HL-60 (cell line): ENCODE measurements around the gene MRPL9.

Experiments used
- DNase-seq, 2 experiments: peaks; one replicate each; pipeline ENCODE4 v3.0.0-alpha.2; 2010 to 2020; ENCODE audit warnings: low read depth in 1 of 2, low spot score in 1 of 2
- H3K27ac ChIP-seq: fragments of 250-450 bp; sonication (Bioruptor Pico); replicated peaks from 2 replicates; pipeline ENCODE4 v1.5.1; 2020; ENCODE audit warnings: mild to moderate bottlenecking, moderate library complexity
- H3K27me3 ChIP-seq: fragments of 250-450 bp; sonication (Bioruptor Pico); 2 replicates; pipeline ENCODE4 v1.5.1; 2021; ENCODE audit warnings: mild to moderate bottlenecking, moderate library complexity; ENCODE audit not compliant: insufficient read depth, poor library complexity, severe bottlenecking
- H3K4me3 ChIP-seq: replicated peaks from 2 replicates; pipeline ENCODE4 v1.5.1; 2011; ENCODE audit warnings: mild to moderate bottlenecking, control low read depth, low read length; ENCODE audit not compliant: insufficient read depth
- GABPA ChIP-seq: IDR thresholded peaks from 2 replicates; pipeline ENCODE4 v1.6.1; 2012; ENCODE audit warnings: low read depth
- POLR2AphosphoS5 ChIP-seq: IDR thresholded peaks from 2 replicates; pipeline ENCODE4 v1.6.1; 2012; ENCODE audit warnings: low read depth
- SPI1 ChIP-seq: IDR thresholded peaks from 2 replicates; pipeline ENCODE4 v1.6.1; 2012; ENCODE audit warnings: low read depth, mild to moderate bottlenecking, borderline replicate concordance
- TF ChIP-seq, protein P1 (sequence below): IDR thresholded peaks from 2 replicates; pipeline ENCODE4 v1.6.1; 2012; ENCODE audit warnings: low read depth; ENCODE audit not compliant: insufficient replicate concordance
- TF ChIP-seq, protein P2 (sequence below): IDR thresholded peaks from one replicate; pipeline ENCODE4 v1.5.1; 2011; ENCODE audit warnings: low read length, control low read depth, inconsistent platforms; ENCODE audit not compliant: insufficient read depth

Gene MRPL9

DNA sequence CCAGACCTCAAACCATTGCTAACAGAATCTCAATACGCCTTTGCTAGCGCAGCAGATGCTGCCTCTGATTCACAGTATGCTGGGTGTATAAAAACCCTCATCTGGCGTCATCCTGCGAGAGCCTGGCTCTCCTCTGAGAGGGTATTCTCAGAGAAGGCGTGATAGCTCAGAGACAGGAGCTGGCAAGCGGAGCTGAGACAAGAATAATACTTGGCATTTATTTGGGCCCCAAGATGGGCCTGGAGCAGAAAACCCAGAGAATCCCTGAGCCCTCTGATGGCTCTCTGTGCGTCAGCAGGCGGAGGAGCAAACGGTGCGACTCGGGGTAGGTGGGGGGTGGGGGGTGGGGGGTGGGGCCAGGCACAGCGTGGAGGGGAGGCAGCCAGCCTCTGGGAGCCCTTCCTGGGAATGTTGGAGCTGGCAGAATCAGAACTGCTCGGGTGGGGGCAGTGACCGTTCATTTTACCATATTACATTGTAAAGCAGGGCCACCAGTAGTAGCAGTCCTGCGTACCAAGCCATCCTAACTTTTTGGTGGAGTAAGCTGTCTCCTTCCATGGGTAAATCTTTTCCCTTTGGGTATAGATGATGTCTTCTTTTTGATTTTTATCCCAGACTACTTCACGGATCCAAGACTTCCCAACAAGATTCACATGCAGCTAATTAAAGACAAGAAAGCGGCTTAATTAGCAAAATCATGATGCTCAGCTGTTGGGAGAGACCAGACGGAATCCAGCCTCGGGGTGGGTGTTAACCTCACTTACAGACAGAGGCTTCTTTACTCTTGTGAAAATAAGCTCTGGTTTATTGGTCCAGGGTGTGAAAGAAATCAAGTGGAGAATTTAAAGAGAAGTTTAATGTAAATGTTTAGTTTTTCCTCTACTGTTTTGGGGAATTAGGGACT lies 34.9 kb downstream of the MRPL9 start:
- no peak for DNase-seq
- TF ChIP-seq POLR2AphosphoS5 (no peak), SPI1 (no peak), GABPA (no peak)
- TF ChIP-seq, protein P1, sequence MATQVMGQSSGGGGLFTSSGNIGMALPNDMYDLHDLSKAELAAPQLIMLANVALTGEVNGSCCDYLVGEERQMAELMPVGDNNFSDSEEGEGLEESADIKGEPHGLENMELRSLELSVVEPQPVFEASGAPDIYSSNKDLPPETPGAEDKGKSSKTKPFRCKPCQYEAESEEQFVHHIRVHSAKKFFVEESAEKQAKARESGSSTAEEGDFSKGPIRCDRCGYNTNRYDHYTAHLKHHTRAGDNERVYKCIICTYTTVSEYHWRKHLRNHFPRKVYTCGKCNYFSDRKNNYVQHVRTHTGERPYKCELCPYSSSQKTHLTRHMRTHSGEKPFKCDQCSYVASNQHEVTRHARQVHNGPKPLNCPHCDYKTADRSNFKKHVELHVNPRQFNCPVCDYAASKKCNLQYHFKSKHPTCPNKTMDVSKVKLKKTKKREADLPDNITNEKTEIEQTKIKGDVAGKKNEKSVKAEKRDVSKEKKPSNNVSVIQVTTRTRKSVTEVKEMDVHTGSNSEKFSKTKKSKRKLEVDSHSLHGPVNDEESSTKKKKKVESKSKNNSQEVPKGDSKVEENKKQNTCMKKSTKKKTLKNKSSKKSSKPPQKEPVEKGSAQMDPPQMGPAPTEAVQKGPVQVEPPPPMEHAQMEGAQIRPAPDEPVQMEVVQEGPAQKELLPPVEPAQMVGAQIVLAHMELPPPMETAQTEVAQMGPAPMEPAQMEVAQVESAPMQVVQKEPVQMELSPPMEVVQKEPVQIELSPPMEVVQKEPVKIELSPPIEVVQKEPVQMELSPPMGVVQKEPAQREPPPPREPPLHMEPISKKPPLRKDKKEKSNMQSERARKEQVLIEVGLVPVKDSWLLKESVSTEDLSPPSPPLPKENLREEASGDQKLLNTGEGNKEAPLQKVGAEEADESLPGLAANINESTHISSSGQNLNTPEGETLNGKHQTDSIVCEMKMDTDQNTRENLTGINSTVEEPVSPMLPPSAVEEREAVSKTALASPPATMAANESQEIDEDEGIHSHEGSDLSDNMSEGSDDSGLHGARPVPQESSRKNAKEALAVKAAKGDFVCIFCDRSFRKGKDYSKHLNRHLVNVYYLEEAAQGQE: no peak
- TF ChIP-seq, protein P2, sequence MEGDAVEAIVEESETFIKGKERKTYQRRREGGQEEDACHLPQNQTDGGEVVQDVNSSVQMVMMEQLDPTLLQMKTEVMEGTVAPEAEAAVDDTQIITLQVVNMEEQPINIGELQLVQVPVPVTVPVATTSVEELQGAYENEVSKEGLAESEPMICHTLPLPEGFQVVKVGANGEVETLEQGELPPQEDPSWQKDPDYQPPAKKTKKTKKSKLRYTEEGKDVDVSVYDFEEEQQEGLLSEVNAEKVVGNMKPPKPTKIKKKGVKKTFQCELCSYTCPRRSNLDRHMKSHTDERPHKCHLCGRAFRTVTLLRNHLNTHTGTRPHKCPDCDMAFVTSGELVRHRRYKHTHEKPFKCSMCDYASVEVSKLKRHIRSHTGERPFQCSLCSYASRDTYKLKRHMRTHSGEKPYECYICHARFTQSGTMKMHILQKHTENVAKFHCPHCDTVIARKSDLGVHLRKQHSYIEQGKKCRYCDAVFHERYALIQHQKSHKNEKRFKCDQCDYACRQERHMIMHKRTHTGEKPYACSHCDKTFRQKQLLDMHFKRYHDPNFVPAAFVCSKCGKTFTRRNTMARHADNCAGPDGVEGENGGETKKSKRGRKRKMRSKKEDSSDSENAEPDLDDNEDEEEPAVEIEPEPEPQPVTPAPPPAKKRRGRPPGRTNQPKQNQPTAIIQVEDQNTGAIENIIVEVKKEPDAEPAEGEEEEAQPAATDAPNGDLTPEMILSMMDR: no peak
- no peak overlapping the region for H3K27ac ChIP-seq
- H3K27me3 ChIP-seq: peaks cover 8% of the 10 kb centered on the region
- H3K4me3 ChIP-seq: no peak overlapping the region

DNA sequence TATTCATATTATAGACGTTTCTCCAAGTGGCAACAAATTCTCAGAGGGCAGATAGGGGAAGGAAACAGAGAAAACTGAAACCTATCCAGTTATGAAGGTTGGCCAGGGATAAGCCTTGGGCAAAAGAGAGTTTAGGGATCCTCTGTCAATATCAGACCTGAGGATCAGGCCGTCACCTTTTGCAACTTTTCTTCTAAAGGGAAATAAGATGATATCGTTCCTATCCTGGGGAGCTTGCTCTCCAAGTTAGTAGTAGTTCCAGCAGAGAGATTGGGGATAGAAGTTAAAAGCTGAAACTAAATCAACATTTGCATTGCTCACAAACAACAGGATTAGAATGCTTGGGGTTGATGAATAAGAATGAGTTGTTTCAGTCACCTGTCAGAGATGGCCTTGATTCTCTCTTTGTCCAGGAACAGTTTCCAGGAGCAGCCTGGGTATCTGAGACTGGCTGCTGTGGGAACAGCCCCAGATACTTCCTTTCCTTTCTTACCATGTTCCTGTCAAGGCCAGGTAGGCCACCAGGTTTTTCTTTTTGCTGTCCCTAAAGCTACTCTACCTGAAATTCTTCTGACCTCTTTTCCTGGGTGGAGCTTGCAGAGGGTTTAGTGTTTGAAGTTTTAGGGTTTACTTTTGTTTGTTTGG lies 39.4 kb downstream of the MRPL9 start:
- no peak for DNase-seq
- no peak for TF ChIP-seq POLR2AphosphoS5
- TF ChIP-seq, protein P2: no peak
- TF ChIP-seq, protein P1: no peak
- no peak overlapping the region for H3K27ac ChIP-seq
- H3K27me3 ChIP-seq: peaks cover 35% of the 10 kb centered on the region
- no peak overlapping the region for H3K4me3 ChIP-seq

DNA sequence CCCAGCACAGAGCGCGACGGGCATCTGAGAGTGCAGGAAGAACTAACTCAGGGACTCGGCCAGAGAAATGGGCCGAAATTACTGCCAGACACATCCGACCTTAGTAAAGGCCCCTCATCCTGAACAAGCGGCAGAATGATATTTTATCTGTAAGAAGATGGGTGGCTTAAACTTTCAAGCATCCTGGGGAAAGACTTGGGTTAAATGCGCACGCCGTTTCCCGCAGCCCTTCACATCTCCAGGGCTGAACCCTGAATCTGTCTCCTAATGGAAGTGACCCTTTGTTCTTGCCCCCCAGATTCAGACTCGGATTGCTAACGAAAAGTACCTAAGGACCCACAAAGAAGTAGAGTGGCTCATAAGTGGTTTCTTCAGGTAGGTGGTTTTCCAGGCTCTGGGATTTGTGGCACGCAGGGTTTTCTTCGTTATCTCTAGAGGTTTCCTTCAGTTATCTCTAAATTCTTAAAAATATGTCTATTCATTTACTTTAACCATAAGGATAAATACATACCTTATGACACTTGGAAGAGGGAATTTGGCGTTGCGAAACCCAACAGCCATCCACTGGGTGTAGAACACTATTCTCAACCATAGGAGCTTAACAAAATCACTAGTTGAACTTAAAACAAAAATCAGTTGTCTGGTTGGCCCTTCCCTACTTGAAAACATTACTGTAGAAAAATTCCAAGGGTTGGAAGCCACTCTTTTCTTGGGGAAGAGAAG lies 41.3 kb downstream of the MRPL9 start:
- no peak for TF ChIP-seq POLR2AphosphoS5
- no peak for TF ChIP-seq SPI1
- TF ChIP-seq GABPA: no peak
- TF ChIP-seq, protein P2: no peak
- TF ChIP-seq, protein P1: no peak
- peaks cover 49% of the 10 kb centered on the region for H3K27me3 ChIP-seq

More for the DNA sequence above, 41.3 kb downstream of the MRPL9 start:
- Histone ChIP-seq H3K27ac (no peak overlapping the region), H3K4me3 (0 out of 2 replicates have a peak overlapping the region, but pooled peaks have one; percentile 5)
- no peak for DNase-seq
